OCI-LY7 (cell line): ENCODE results near the gene SPACA9. TPM values are rescaled to one million over a fixed set of nuclear protein-coding genes. Genes with fewer than 3 reads are reported as not detected.

Source experiments
- BruUV-seq: library from RNA; stranded (reverse); fragments of 400-500 nt; replicated peaks from 2 replicates; lab custom pipeline; 2021; lab: Mats Ljungman, UMichigan
- CTCF ChIA-PET: fragments of 300-600 bp; sonication (Branson Sonifier 250); formaldehyde crosslinking; loops from one replicate; lab custom pipeline; 2022; ENCODE audit warnings: antibody characterized with exemption; ENCODE audit not compliant: unreplicated experiment; lab: Charles Lee
- POLR2A ChIA-PET: fragments of 300-600 bp; sonication (Branson Sonifier 250); formaldehyde crosslinking; loops from one replicate; lab custom pipeline; 2022; ENCODE audit warnings: antibody characterized with exemption; lab: Charles Lee
- DNase-seq: peaks from one replicate; pipeline ENCODE4 v3.0.0-alpha.2; 2015; ENCODE audit warnings: low spot score
- H2AFZ ChIP-seq: fragments of 200-600 bp; sonication (generic), shearing (Covaris generic); 2 replicates; pipeline ENCODE4 v1.6.1; 2014; ENCODE audit warnings: mild to moderate bottlenecking, antibody characterized with exemption, low read length, moderate library complexity
- H3K27ac ChIP-seq: fragments of 200-600 bp; sonication (generic); 2 replicates; pipeline ENCODE4 v1.5.1; 2014; ENCODE audit warnings: mixed run types, low read depth, mild to moderate bottlenecking, moderate library complexity, low read length, inconsistent platforms; ENCODE audit not compliant: poor library complexity, severe bottlenecking
- H3K36me3 ChIP-seq: fragments of 200-600 bp; sonication (generic); 2 replicates; pipeline ENCODE4 v1.6.1; 2014; ENCODE audit warnings: mild to moderate bottlenecking, antibody characterized with exemption, low read length, moderate library complexity, mixed read lengths; ENCODE audit not compliant: insufficient read depth
- H3K4me1 ChIP-seq: fragments of 200-600 bp; sonication (generic); 2 replicates; pipeline ENCODE4 v1.5.1; 2014; ENCODE audit warnings: mild to moderate bottlenecking, low read length; ENCODE audit not compliant: insufficient read depth, poor library complexity, severe bottlenecking
- H3K4me2 ChIP-seq: fragments of 200-600 bp; sonication (generic); 2 replicates; pipeline ENCODE4 v1.6.1; 2014; ENCODE audit warnings: mild to moderate bottlenecking, low read length
- H3K4me3 ChIP-seq: fragments of 200-600 bp; sonication (generic); 2 replicates; pipeline ENCODE4 v1.5.1; 2014; ENCODE audit warnings: mild to moderate bottlenecking, low read depth, low read length; ENCODE audit not compliant: poor library complexity, severe bottlenecking
- H3K79me2 ChIP-seq: fragments of 200-600 bp; sonication (generic); 2 replicates; pipeline ENCODE4 v1.6.1; 2016; ENCODE audit warnings: low read depth, mild to moderate bottlenecking, low read length, moderate library complexity, mixed read lengths; ENCODE audit not compliant: insufficient read depth
- H3K9me2 ChIP-seq: fragments of 200-600 bp; sonication (generic); 2 replicates; pipeline ENCODE4 v1.6.1; 2016; ENCODE audit warnings: mild to moderate bottlenecking, low read length, mixed read lengths; ENCODE audit not compliant: insufficient read depth
- H3K9me3 ChIP-seq: fragments of 200-600 bp; sonication (generic); 2 replicates; pipeline ENCODE4 v1.6.1; 2014; ENCODE audit warnings: mild to moderate bottlenecking, mixed run types, low read length, mixed read lengths
- H4K20me1 ChIP-seq: fragments of 200-600 bp; sonication (generic); 2 replicates; pipeline ENCODE4 v1.6.1; 2014; ENCODE audit warnings: mild to moderate bottlenecking, antibody characterized with exemption, low read length, moderate library complexity, mixed read lengths; ENCODE audit not compliant: insufficient read depth
- CTCF ChIP-seq: fragments of 200-600 bp; sonication (generic); conservative IDR thresholded peaks from 2 replicates; pipeline ENCODE4 v1.5.1; 2014; ENCODE audit warnings: mild to moderate bottlenecking, antibody characterized with exemption, low read length, moderate library complexity, mixed read lengths
- EZH2phosphoT487 ChIP-seq: fragments of 200-600 bp; sonication (generic); IDR thresholded peaks from 2 replicates; pipeline ENCODE4 v1.6.1; 2018; ENCODE audit warnings: low read depth, borderline replicate concordance, mild to moderate bottlenecking, mixed run types, antibody characterized with exemption, low read length, moderate library complexity, mixed read lengths
- intact Hi-C: fragments of 100-400 bp; cut with micrococcal nuclease; formaldehyde crosslinking; loops from one replicate; pipeline ENCODE4 v1.10.0; 2022; ENCODE audit not compliant: unreplicated experiment
- total RNA-seq, 2 experiments: library from RNA; depleted of rRNA in 1 of 2; stranded (reverse); fragments of >200 nt in 1 of 2; shearing (Covaris generic) in 1 of 2; gene quantifications; 2 replicates each; pipeline ENCODE4 v1.2.3, GENCODE V29; 2014 to 2022

The SPACA9 gene
- total RNA-seq, 2 experiments from 2014 or later = 1.1 to 5.7 TPM

- Histone ChIP-seq H2AFZ (peak within 1 kb of the TSS; percentile 100), H3K9me2 (no peaks in the 10 kb centered on the region), H3K4me2 (peak within 1 kb of the TSS; percentile 85), H4K20me1 (no peaks in the 10 kb centered on the region), H3K4me3 (peak within 1 kb of the TSS; percentile 97), H3K36me3 (no peaks in the 10 kb centered on the region), H3K4me1 (peaks cover 5% of the 10 kb centered on the region), H3K79me2 (no peaks in the 10 kb centered on the region), H3K9me3 (no peaks in the 10 kb centered on the region), H3K27ac (no peak within 1 kb of the TSS)
- DNase-seq = peak; percentile 79
- BruUV-seq = no TSS peak
- intact Hi-C loops = no loop called here
- CTCF ChIA-PET = no interaction called here
- TF ChIP-seq EZH2phosphoT487 (no peak), CTCF (no peak)
- POLR2A ChIA-PET = interaction anchor here (0.6 kb wide), 1 partner anchor 615 kb away, joined by 4 read pairs; no protein-coding TSS in a partner anchor
These were observed 639 bp upstream of the SPACA9 start, which contains the start of gene AK8 for GRCh38 chr9:132877824-132878694. TSS of gene AK8 (minus strand) at chr9:132878284. CDS start at chr9:132878255, 29 bp downstream.

- no peaks in the 10 kb centered on the region for H4K20me1 ChIP-seq
- no peak overlapping the region for H2AFZ ChIP-seq
- no peaks in the 10 kb centered on the region for H3K9me3 ChIP-seq
- peak overlapping the region; percentile 85 for H3K4me2 ChIP-seq
- DNase-seq = no peak
- H3K27ac ChIP-seq = no peak overlapping the region
- no peak overlapping the region for H3K4me3 ChIP-seq
- intact Hi-C loops = no loop called here
- no peaks in the 10 kb centered on the region for H3K36me3 ChIP-seq
- H3K9me2 ChIP-seq = no peaks in the 10 kb centered on the region
- no peaks in the 10 kb centered on the region for H3K79me2 ChIP-seq
- TF ChIP-seq EZH2phosphoT487 = no peak
- TF ChIP-seq CTCF = no peak
- ChIA-PET POLR2A (no interaction called here), CTCF (no interaction called here)
- peaks cover 5% of the 10 kb centered on the region for H3K4me1 ChIP-seq
- no TSS peak for BruUV-seq
These were observed 992 bp downstream of the SPACA9 start for GRCh38 chr9:132879457-132880323.
